Esophagus muscularis mucosa (tissue), 4 donors: ENCODE data around the gene MAP6.

ENCODE experiments used
- EP300 ChIP-seq: sonication (generic); formaldehyde crosslinking; IDR thresholded peaks from one replicate; pipeline ENCODE4 v1.6.1; 2017; ENCODE audit warnings: antibody characterized with exemption
- POLR2A ChIP-seq: fragments of 450-650 bp; IDR thresholded peaks from one replicate; pipeline ENCODE4 v1.6.1; 2017; ENCODE audit warnings: antibody characterized with exemption, moderate library complexity, mild to moderate bottlenecking, low read depth
- POLR2AphosphoS5 ChIP-seq, 2 donors: sonication (generic); formaldehyde crosslinking; IDR thresholded peaks; one replicate each; pipeline ENCODE4 v1.6.1; 2017; ENCODE audit warnings: antibody characterized with exemption in 2 of 2
- TF ChIP-seq, protein P1 (sequence below), 3 experiments: fragments of 200-600 bp in 2 of 3; fragments of 450-650 bp in 1 of 3; sonication (generic) in 2 of 3; IDR thresholded peaks; one replicate each; pipeline ENCODE4 v1.5.1; 2017 to 2019; ENCODE audit warnings: antibody characterized with exemption in 3 of 3, mild to moderate bottlenecking in 2 of 3, moderate library complexity in 1 of 3

DNA sequence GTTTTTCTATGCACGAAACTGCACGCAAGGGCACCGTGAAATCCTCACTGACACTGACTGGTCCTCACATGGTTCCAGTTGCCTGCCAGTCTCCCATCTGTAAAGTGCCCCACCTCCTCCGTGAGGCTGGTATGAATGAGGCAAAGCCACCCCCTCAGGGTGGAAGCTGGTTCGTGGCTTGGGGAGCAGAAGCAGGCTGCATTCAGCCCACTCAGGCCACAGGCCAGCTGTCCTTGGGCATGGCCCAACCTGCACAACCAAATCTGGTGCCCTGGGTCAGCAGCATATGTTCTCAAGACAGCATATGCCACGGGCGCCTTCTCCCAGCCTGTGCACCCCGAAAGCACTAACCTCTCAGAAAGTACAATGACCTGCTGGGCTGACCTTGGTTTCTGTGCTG lies 77.5 kb downstream of the MAP6 start:
- TF ChIP-seq POLR2A, result no peak
- TF ChIP-seq EP300, result no peak
- TF ChIP-seq, protein P1, sequence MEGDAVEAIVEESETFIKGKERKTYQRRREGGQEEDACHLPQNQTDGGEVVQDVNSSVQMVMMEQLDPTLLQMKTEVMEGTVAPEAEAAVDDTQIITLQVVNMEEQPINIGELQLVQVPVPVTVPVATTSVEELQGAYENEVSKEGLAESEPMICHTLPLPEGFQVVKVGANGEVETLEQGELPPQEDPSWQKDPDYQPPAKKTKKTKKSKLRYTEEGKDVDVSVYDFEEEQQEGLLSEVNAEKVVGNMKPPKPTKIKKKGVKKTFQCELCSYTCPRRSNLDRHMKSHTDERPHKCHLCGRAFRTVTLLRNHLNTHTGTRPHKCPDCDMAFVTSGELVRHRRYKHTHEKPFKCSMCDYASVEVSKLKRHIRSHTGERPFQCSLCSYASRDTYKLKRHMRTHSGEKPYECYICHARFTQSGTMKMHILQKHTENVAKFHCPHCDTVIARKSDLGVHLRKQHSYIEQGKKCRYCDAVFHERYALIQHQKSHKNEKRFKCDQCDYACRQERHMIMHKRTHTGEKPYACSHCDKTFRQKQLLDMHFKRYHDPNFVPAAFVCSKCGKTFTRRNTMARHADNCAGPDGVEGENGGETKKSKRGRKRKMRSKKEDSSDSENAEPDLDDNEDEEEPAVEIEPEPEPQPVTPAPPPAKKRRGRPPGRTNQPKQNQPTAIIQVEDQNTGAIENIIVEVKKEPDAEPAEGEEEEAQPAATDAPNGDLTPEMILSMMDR (IDR thresholded peaks at IDR 0.05), result no peak
- TF ChIP-seq POLR2AphosphoS5 (IDR thresholded peaks at IDR 0.05), result no peak
